CD4-positive, alpha-beta T cell treated with Interleukin-17A for 4 hours (primary cell): Measurements from ENCODE around the gene RBM14.
"Not testable (repeated sequence)": the region's sequence is repeated elsewhere in the genome, so short reads cannot be mapped to it uniquely, and the experiment has no call there.

ENCODE experiments used
- DNase-seq: peaks from one replicate; pipeline ENCODE4 v3.0.0-alpha.2; 2020; ENCODE audit warnings: mixed read lengths

RBM14 gene

GRCh38 chr11:66600219-66600618 lies 16.2 kb upstream of the RBM14 start:
- DNase-seq, result no peak

DNA sequence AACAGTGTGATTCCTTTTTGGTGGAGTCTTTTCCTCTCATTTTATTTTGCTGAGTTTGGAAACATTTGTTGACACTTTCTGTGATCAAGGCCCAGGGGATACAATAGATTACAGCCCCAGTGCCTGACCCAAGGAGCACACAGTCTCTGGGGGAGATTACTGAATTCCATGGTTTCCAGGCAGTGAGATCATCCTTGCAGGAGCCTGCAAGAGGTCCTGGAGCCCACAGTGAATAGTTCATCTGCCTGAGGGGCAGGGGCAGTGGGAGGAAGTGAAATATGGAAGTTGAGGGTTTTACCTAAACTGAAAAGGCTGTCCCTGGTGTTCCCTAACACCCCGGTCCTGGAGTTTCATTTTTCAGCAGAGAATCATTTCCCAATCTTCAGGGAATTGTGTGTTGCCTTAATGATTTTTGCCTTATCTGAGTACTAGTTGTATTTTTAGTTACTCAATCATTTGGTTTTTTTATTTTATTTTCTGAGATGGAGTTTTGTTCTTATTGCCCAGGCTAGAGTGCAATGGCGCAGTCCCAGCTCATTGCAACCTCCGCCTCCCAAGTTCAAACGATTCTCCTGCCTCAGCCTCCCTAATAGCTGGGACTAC lies 15.7 kb upstream of the RBM14 start:
- no peak for DNase-seq

DNA sequence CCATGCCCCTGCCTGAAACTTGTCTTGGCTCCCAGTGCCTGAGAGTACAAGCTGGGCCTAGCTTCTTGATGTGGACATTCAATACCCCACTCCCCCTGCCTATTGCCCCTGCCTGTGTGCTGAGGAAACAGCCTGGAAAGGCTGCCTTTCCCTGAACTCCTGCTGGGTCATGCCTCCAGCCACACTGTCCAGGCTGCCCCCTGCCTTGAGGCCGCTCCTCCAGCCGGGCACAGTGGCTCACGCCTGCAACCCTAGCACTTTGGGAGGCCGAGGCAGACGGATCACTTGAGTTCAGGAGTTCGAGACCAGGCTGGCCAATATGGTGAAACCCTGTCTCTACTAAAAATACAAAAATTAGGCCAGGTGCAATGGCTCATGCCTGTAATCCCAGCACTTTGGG lies 13.4 kb upstream of the RBM14 start:
- no peak for DNase-seq

- no peak for DNase-seq
Measured at GRCh38 chr11:66604155-66604554, 12.3 kb upstream of the RBM14 start.

GRCh38 chr11:66606608-66607007 lies 9.8 kb upstream of the RBM14 start:
- DNase-seq, result not testable (repeated sequence)

GRCh38 chr11:66607126-66607834 lies 9.2 kb upstream of the RBM14 start:
- DNase-seq, result no peak

DNA sequence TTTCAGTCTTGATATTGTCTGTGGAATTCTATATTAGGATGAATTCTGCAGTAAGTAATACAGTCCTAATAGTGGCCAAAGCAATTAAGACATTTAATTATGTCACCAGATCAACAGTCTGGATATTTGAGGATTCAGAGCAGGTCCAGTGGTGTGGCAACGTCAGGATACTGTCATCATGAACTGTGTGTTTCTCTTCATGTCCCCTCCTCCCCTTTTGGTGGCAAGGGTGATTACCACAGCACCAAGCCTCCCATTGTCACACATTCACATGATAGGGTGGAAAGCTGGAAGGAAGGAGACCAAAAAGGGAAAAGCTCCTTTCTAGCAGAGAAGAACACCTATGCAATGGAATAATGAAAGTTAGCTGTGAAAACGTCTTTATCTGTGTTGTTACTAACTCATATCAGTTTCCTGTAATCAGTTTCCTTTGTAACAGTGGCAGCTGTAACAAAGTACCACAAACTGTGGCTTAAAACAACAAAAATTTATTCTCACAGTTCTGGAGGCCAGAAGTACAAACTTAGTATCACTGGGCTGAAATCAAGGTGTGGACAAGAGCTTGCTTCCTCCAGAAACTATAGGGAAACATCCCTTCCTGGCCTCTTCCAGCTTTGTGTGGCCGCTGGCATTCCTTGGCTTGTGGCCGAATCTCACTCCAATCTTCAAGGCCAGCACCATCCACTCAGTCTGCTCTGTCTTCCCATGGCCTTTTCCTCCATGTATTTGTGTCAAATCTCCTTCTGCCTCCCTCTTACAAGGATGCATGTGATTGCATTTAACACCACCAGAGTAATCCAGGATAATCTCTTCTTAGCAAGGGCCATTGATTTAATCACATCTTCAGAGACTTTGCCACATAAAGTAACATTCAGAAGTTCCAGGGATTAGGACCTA lies 6.5 kb upstream of the RBM14 start:
- DNase-seq, result no peak

DNA sequence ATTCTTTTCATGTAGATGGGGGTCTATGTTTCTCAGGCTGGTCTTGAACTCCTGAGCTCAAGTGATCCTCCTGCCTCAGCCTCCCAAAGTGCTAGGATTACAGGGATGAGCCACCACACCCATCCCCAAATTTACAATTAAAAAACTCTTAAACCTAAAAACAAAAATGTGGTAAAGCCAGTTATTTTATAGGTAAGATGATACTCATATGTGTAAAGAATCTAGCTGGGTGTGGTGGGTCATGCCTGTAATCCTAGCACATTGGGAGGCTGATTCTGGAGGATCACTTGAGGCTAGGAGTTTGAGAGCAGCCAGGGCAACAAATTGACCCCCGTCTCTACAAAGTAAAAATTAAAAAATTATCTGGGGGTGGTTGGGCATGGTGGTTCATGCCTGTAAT lies 4.0 kb upstream of the RBM14 start:
- no peak for DNase-seq

DNA sequence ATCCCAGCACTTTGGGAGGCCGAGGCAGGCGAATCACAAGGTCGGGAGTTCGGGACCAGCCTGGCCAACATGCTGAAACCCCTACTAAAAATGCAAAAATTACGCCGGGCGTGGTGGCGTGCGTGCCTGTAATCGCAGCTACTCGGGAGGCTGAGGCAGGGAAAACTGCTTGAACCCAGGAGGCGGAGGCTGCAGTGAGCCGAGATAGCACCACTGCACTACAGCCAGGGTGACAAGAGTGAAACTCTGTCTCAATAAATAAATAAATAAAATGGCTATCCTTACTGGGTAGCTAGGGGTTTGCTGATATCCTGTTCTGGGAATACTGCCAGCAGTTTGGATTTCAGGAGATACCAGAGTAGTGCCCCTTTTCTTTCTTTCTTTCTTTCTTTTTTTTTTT lies 2.4 kb upstream of the RBM14 start:
- DNase-seq, result no peak

DNA sequence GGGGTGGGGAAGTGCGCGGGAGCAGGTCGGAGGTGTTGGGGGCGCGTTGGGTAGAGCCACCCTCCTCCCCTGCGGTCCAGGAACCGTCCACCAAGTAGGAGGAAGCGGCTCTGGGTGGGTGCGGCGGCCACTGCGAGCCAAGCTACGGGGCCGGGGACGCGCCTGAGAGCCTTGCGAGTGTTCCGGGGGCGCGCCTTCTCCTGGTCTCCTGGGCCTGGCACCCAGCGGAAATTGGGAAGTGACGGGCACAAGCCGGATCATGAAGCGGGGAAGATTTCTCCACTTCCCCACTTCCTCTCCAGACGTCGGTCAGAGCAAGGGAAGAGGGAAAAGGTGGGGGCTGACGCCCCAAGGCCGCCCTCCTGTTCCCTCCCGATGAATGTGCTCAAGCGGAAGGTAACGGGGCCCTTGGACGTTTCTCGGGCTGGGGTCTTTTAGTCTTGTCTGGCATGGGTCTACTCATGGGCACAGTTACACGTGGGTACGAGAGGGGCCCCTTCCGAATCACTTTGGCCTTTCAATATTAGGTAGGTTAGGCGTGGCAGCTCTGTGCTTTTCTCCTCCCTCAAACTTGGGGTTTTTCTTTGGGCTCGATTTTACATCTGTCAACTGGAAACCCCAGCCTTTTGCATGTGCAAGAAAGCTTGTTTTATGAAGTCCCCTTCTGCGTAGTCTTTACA lies 865 bp downstream of the RBM14 start:
- no peak for DNase-seq

DNA sequence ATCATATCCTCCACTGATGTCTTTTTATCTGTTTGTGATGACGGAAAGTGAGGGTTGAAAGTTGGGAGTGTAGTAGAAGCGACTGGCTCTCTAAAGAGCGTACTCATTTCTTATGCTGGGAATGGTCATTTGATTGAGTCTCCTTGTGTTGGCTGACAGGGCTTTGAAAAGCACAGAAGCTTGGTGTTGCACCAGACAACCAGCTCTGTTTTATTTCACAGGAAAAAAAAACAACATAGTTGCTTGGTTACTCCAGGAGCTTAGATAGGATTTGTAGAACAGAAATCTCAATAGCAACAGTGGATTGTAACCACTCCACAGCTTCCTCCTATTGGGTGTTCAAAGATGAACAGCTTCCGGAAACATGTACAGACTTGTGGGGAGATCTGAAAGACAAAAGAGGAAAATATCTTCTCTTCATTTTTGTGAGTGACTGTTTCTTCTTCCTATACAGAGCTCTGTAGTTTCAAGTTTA lies 2.7 kb downstream of the RBM14 start:
- no peak for DNase-seq

GRCh38 chr11:66624450-66624849 lies 8.0 kb downstream of the RBM14 start:
- no peak for DNase-seq

DNA sequence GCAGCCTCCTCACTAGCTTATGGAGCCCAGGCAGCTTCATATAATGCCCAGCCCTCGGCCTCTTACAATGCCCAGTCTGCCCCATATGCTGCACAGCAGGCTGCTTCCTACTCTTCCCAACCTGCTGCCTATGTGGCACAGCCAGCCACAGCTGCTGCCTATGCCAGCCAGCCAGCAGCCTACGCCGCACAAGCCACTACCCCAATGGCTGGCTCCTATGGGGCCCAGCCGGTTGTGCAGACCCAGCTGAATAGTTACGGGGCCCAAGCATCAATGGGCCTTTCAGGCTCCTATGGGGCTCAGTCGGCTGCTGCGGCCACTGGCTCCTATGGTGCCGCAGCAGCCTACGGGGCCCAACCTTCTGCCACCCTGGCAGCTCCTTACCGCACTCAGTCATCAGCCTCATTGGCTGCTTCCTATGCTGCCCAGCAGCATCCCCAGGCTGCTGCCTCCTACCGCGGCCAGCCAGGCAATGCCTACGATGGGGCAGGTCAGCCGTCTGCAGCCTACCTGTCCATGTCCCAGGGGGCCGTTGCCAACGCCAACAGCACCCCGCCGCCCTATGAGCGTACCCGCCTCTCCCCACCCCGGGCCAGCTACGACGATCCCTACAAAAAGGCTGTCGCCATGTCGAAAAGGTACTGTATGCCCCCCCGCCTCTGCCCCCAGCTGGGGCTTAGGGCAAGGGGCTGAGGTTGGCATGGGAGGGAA lies 8.8 kb downstream of the RBM14 start:
- DNase-seq, result no peak

DNA sequence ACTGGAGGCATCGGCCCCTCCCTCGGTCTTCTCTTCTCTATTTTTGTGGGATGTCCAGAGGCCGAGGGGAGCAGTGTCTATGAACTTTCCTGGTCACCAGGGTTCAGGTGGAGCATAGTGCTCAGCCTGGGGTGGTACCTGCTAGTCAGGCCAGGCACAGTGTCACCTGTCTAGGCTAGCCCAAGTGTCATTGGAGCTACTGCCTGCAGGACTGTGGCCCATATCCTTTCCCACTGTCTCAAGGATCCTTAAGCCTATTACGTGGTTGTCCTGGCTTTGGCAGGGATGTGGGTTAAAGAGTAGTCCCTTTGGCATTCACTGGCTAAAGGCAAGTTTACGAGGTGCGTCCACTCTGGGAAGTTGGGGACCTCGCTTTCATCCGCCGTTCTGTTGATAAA lies 9.3 kb downstream of the RBM14 start:
- DNase-seq, result no peak

GRCh38 chr11:66626382-66626781 lies 10.0 kb downstream of the RBM14 start:
- DNase-seq, result no peak

DNA sequence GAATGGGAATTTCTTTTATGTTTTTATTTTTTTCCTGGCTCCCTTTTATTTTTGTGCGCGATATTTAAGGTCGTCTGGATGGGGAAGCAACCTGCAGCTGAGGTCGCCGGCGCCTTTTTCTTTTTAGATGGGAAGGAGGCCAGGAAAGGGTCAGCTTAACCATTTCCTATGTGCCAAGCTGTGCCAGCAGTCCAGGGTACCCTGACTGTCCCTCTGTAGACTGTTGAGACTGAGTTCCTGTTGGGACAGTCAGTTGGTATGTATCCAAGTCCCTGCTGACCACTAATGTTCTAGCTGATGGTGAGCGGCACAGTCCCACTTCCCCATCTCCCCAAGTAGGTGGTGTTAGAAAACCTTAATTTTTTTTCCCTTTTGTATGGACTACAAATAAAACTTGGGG lies 10.5 kb downstream of the RBM14 start:
- no peak for DNase-seq

GRCh38 chr11:66628061-66628603 lies 11.7 kb downstream of the RBM14 start:
- DNase-seq, result no peak

DNA sequence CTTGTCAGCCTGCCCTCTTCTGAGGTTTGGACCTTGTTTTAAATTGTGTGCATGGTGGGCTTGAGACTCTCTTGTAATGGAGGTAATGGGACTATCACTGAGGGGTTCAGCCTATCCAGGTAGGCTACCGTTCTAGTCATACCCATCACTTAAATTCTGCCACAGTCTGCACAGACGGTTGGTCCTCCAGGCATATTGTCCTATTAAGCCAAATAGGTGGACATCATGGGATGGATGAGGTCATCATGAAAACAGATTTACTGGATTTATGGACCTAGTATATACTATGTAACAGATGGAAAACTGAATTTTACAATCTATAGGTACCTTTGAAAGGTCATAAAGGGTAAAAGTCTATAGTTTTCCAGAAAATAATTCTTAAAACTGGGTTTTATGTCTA lies 12.9 kb downstream of the RBM14 start:
- DNase-seq, result no peak

- DNase-seq, result no peak
Measured at GRCh38 chr11:66631883-66632282, 15.5 kb downstream of the RBM14 start.

GRCh38 chr11:66632952-66633351 lies 16.5 kb downstream of the RBM14 start:
- DNase-seq, result no peak

DNA sequence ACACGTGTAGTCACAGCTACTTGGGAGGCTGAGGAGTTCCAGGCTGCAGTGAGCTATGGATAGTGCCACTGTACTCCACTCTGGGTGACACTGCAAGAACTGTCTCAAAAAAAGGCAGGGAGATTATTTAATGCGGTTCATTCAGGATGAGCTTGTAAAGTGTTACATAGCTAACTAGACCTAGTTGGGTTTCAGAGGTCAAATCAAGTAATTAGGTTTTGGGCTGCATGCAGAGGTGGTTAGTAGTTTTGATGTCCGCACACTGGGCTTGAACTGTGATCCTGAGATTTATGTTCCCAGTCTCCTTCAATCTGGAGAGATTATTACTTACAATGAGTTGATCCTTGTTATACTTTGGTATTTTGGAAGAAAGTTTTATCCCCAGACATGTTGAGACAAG lies 20.0 kb downstream of the RBM14 start:
- no peak for DNase-seq

GRCh38 chr11:66637557-66638176 lies 21.2 kb downstream of the RBM14 start:
- DNase-seq, result no peak
